ENCODE results near the gene CTAG1A. TPM values are rescaled to one million over a fixed set of nuclear protein-coding genes. Genes with fewer than 3 reads are reported as not detected.
"Not testable (repeated sequence)": the region's sequence is repeated elsewhere in the genome, so short reads cannot be mapped to it uniquely, and the experiment has no call there.

The CTAG1A gene
- total and polyA plus RNA-seq, 7 donors, result 0.54 TPM; not detected in 6

GRCh38 chrX:154620767-154621414 lies 36.0 kb downstream of the CTAG1A start:
- H3K4me3 ChIP-seq; intact Hi-C loops (cut with DNase I); H3K9me3 ChIP-seq; H3K27me3 ChIP-seq; H3K36me3 ChIP-seq; H3K27ac ChIP-seq; H3K4me1 ChIP-seq; DNase-seq: not testable (repeated sequence)
- WGBS, 2 donors, result 13 to 33% methylated on average over 2 to 3 of the region's 11 CpGs

GRCh38 chrX:154628960-154629359 lies 44.0 kb downstream of the CTAG1A start:
- H3K27me3 ChIP-seq; H3K9me3 ChIP-seq; H3K4me3 ChIP-seq; H3K36me3 ChIP-seq; DNase-seq; H3K27ac ChIP-seq; intact Hi-C loops (cut with DNase I); H3K4me1 ChIP-seq: not testable (repeated sequence)
- no CpG with 5 or more reads among the region's 5 CpGs for WGBS, 2 donors

DNA sequence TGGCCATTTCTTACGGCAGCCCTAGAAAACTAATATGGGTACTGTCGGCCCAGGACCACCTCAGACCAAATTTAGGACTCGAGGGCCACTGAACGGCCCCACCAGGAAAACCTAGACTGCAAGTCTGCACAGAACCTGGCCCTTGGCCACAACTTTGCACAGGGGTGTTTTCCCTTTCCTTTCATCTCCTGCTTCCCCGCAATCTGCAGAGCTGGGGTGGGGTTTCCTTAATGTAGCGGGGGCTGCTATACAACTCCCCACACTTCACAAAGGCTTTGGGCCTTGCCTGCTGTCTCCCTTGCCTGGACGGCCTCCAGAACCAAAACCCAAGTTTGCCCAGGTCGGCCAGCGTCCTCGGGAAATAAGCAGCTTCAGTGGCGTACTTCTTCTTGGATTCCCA lies 46.0 kb downstream of the CTAG1A start:
- intact Hi-C loops (cut with DNase I); H3K27ac ChIP-seq; H3K4me3 ChIP-seq: not testable (repeated sequence)

DNA sequence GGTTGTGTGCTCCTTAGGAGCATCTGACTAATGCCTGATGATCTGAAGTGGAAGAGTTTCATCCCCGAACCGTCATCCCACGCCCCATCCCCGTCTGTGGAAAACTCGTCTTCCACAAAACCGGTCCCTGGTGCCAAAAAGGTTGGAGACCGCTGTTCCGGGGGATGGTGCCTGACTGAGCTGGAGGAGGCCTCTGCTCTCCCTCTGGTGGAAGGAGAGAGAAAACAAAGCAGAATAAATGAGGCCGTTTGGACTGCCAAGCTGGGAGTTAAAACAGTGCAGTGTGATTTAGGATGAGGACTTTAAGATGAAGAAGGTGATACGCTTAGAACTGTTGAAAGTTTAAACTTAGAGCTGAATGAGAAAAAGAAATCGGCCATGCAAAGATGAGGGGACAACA lies 48.7 kb downstream of the CTAG1A start:
- intact Hi-C loops (cut with DNase I); H3K27ac ChIP-seq; DNase-seq; H3K4me3 ChIP-seq; H3K9me3 ChIP-seq; H3K36me3 ChIP-seq; H3K27me3 ChIP-seq; H3K4me1 ChIP-seq: not testable (repeated sequence)
- WGBS, 2 donors, result no CpG with 5 or more reads among the region's 11 CpGs

More for the DNA sequence above, 46.0 kb downstream of the CTAG1A start:
- not testable (repeated sequence) for DNase-seq, H3K4me1 ChIP-seq, H3K27me3 ChIP-seq, H3K36me3 ChIP-seq, H3K9me3 ChIP-seq
- no CpG with 5 or more reads among the region's 11 CpGs for WGBS, 2 donors

Small RNAs within 50 kb of the gene (small RNA-seq; reads per million reads assigned to genes)
- gene AC244090.1, result 0 reads per million in 3 donors
- 0 reads per million in 3 donors for gene AC244107.2

Other genes with a start within 250 kb of the CTAG1A start
- 1,000 to 10,000 TPM; 2,494 to 9,435 (median 5,341) TPM for gene FLNA, start 210.5 kb upstream of the CTAG1A start, total RNA-seq
- 100 to 1,000 TPM in 1 of 3 donors, 10 to 100 TPM in 2; 27.0 to 442 (median 42.0) TPM for gene FLNA, start 210.5 kb upstream of the CTAG1A start, polyA plus RNA-seq
- gene EMD, start 205.8 kb upstream of the CTAG1A start, total RNA-seq, result 10 to 100 TPM; 44.3 to 66.8 (median 48.6) TPM
- gene EMD, start 205.8 kb upstream of the CTAG1A start, polyA plus RNA-seq, result 10 to 100 TPM; 40.7 to 87.9 (median 42.6) TPM
- 1,000 to 10,000 TPM; 3,138 to 8,651 (median 6,770) TPM for gene RPL10, start 186.8 kb upstream of the CTAG1A start, total RNA-seq
- gene RPL10, start 186.8 kb upstream of the CTAG1A start, polyA plus RNA-seq, result 1,000 to 10,000 TPM; 4,760 to 8,094 (median 5,003) TPM
- gene DNASE1L1, start 175.9 kb upstream of the CTAG1A start, total RNA-seq, result 10 to 100 TPM; 10.9 to 21.8 (median 16.6) TPM
- gene DNASE1L1, start 175.9 kb upstream of the CTAG1A start, polyA plus RNA-seq, result 10 to 100 TPM; 15.5 to 25.7 (median 17.4) TPM
- gene TAFAZZIN, start 173.6 kb upstream of the CTAG1A start, total RNA-seq, result 10 to 100 TPM; 35.7 to 58.2 (median 36.6) TPM
- 10 to 100 TPM in 1 of 3 donors, 1 to 10 TPM in 2; 8.4 to 48.0 (median 9.2) TPM for gene TAFAZZIN, start 173.6 kb upstream of the CTAG1A start, polyA plus RNA-seq
- gene ATP6AP1, start 156.5 kb upstream of the CTAG1A start, total RNA-seq, result 10 to 100 TPM; 16.5 to 54.6 (median 27.0) TPM
- gene ATP6AP1, start 156.5 kb upstream of the CTAG1A start, polyA plus RNA-seq, result 10 to 100 TPM; 18.6 to 87.7 (median 39.1) TPM
- gene GDI1, start 148.0 kb upstream of the CTAG1A start, total RNA-seq, result 100 to 1,000 TPM in 1 of 4 donors, 10 to 100 TPM in 3; 71.7 to 101 (median 86.1) TPM
- gene GDI1, start 148.0 kb upstream of the CTAG1A start, polyA plus RNA-seq, result 10 to 100 TPM; 50.9 to 75.4 (median 51.1) TPM
- 10 to 100 TPM; 40.5 to 78.1 (median 48.7) TPM for gene FAM50A, start 141.0 kb upstream of the CTAG1A start, total RNA-seq
- 10 to 100 TPM; 61.9 to 85.1 (median 85.1) TPM for gene FAM50A, start 141.0 kb upstream of the CTAG1A start, polyA plus RNA-seq
- 10 to 100 TPM in 1 of 4 donors, 1 to 10 TPM in 3; 3.1 to 12.7 (median 5.9) TPM for gene PLXNA3, start 126.9 kb upstream of the CTAG1A start, total RNA-seq
- gene PLXNA3, start 126.9 kb upstream of the CTAG1A start, polyA plus RNA-seq, result 10 to 100 TPM in 1 of 3 donors, 1 to 10 TPM in 2; 4.2 to 22.9 (median 8.6) TPM
- 10 to 100 TPM; 15.5 to 32.7 (median 22.4) TPM for gene LAGE3, start 105.9 kb upstream of the CTAG1A start, total RNA-seq
- 10 to 100 TPM; 12.7 to 25.4 (median 21.6) TPM for gene LAGE3, start 105.9 kb upstream of the CTAG1A start, polyA plus RNA-seq
- 10 to 100 TPM; 31.6 to 51.0 (median 44.1) TPM for gene UBL4A, start 98.5 kb upstream of the CTAG1A start, total RNA-seq
- 10 to 100 TPM; 36.5 to 44.4 (median 36.5) TPM for gene UBL4A, start 98.5 kb upstream of the CTAG1A start, polyA plus RNA-seq
- 10 to 100 TPM; 17.5 to 28.8 (median 20.7) TPM for gene SLC10A3, start 94.5 kb upstream of the CTAG1A start, total RNA-seq
- gene SLC10A3, start 94.5 kb upstream of the CTAG1A start, polyA plus RNA-seq, result 10 to 100 TPM; 12.9 to 22.6 (median 18.0) TPM
- 10 to 100 TPM; 30.7 to 49.0 (median 40.6) TPM for gene FAM3A, start 68.9 kb upstream of the CTAG1A start, total RNA-seq
- gene FAM3A, start 68.9 kb upstream of the CTAG1A start, polyA plus RNA-seq, result 10 to 100 TPM; 49.7 to 64.9 (median 57.1) TPM
- 10 to 100 TPM; 15.0 to 32.1 (median 19.8) TPM for gene G6PD, start 38.3 kb upstream of the CTAG1A start, total RNA-seq
- 10 to 100 TPM in 2 of 3 donors, 1 to 10 TPM in 1; 9.0 to 34.6 (median 17.8) TPM for gene G6PD, start 38.3 kb upstream of the CTAG1A start, polyA plus RNA-seq
- 10 to 100 TPM in 3 of 4 donors, 1 to 10 TPM in 1; 9.2 to 27.4 (median 13.3) TPM for gene IKBKG, start 37.5 kb upstream of the CTAG1A start, total RNA-seq
- gene IKBKG, start 37.5 kb upstream of the CTAG1A start, polyA plus RNA-seq, result 10 to 100 TPM; 13.2 to 28.9 (median 17.8) TPM
- not detected for gene CTAG1B, start 34.1 kb downstream of the CTAG1A start, total RNA-seq
- not detected for gene CTAG1B, start 34.1 kb downstream of the CTAG1A start, polyA plus RNA-seq
- gene CTAG2, start 68.4 kb downstream of the CTAG1A start, total RNA-seq, result not detected
- 1 to 10 TPM in 1 of 3 donors, not detected in 2; 3.0 TPM for gene CTAG2, start 68.4 kb downstream of the CTAG1A start, polyA plus RNA-seq
- 1 to 10 TPM; 2.0 to 5.5 (median 4.1) TPM for gene GAB3, start 165.9 kb downstream of the CTAG1A start, total RNA-seq
- 1 to 10 TPM in 1 of 3 donors, under 1 TPM in 2; 0.46 to 2.5 (median 0.60) TPM for gene GAB3, start 165.9 kb downstream of the CTAG1A start, polyA plus RNA-seq
- gene DKC1, start 177.7 kb downstream of the CTAG1A start, total RNA-seq, result 10 to 100 TPM; 18.2 to 38.8 (median 19.2) TPM
- gene DKC1, start 177.7 kb downstream of the CTAG1A start, polyA plus RNA-seq, result 10 to 100 TPM; 19.7 to 47.5 (median 24.0) TPM
- gene MPP1, start 220.4 kb downstream of the CTAG1A start, total RNA-seq, result 10 to 100 TPM; 24.6 to 36.7 (median 28.2) TPM
- 10 to 100 TPM; 16.4 to 30.3 (median 22.2) TPM for gene MPP1, start 220.4 kb downstream of the CTAG1A start, polyA plus RNA-seq
- gene SMIM9, start 249.5 kb downstream of the CTAG1A start, total RNA-seq, result 1 to 10 TPM in 1 of 4 donors, not detected in 3; 2.3 TPM
- gene SMIM9, start 249.5 kb downstream of the CTAG1A start, polyA plus RNA-seq, result not detected

Measured in sigmoid colon (tissue), 7 donors.